ENCODE data around the gene TTC6.

The TTC6 gene

DNA sequence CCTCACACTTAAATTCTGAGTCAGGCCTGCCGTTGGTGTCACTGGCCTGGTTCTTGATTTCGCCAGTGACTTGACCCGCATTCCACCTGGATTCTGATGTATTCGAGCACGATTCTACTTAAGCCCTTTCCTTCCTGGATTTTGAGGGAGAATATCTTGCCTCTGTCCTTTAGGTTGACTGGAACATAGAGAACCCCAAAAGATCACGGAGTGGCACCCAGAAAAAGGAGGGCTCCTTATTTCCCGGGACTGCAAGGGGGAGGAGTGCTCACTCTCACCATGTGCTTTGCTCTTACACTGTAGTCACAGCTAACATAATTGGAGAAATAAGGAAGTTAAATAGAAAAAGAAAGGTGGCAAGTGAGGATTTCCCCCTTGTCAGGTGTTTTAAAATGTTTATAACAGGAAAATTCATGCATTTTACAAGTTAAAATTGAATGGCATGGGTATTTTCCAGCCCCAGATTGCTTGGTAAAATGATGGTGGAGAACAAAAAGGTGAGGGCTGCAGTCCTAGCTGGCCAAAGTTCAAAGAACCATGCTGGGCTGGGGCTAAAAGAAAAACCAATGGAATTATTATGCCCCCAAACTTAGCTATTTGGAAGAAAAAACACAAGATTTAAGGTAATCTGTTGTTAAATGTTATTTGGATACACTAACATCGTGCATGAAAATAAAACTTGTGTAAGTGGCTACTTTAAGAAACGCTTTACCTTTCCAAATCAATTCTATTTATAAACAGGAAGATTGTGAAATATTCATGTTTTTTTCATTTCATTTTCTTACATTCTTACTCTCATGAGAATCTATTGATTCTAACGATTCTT, 9.2 kb upstream of the TTC6 start:
- DNase-seq (ENCODE audit: low read depth in 1 of 2, low spot score in 1 of 2): no peak

- no peak for DNase-seq (ENCODE audit: low read depth in 1 of 2, low spot score in 1 of 2)
These were observed 8.7 kb upstream of the TTC6 start for GRCh38 chr14:37586797-37587130.

GRCh38 chr14:37587131-37587803, 8.2 kb upstream of the TTC6 start:
- DNase-seq (ENCODE audit: low read depth in 1 of 2, low spot score in 1 of 2): no peak

DNA sequence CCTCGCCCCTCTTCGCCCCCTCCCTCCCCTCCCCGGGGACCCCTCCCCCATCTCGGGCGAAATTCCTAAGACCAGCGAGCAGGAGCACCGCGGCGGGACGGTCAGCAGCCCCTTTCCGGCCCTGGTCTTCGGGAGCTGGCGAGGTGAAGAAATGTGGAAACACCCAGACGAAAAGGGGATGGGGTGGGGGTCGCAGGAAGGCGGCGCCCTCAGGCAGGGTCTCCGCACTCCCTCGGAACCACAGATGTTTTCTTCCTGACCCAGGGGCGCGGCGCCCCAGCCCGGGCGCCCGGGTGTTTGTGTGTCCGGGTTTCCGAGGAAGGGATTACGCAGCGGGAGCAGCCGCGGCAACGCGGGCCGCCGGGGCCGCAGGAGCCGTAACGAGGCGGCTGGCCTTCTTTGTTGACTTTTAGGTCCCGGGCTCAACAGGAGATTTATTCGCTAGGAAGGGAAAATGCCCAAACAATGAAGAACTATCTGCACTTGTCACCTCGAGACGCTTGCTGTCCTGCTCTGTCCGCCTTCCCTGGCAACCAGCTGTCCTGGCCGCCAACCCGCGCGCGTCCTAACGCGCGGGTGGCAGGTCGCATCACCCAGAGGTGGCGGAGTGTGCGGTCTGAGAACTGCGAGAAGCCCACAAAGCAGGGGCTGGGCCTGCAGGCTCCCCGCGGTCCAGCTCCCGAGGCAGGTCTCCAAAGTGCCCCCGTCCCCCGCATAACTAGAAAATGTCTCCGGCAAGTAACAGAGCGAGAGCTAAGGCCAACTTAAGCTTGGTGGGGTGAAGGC, 7.4 kb upstream of the TTC6 start:
- DNase-seq (ENCODE audit: low read depth in 1 of 2, low spot score in 1 of 2): no peak

- no peak for DNase-seq (ENCODE audit: low read depth in 1 of 2, low spot score in 1 of 2)
These were observed 6.8 kb upstream of the TTC6 start for GRCh38 chr14:37588667-37588955.

- DNase-seq (ENCODE audit: low read depth in 1 of 2, low spot score in 1 of 2): no peak
These were observed 6.3 kb upstream of the TTC6 start for GRCh38 chr14:37588956-37589714.

GRCh38 chr14:37589715-37590427, 5.6 kb upstream of the TTC6 start:
- no peak for DNase-seq (ENCODE audit: low read depth in 1 of 2, low spot score in 1 of 2)

DNA sequence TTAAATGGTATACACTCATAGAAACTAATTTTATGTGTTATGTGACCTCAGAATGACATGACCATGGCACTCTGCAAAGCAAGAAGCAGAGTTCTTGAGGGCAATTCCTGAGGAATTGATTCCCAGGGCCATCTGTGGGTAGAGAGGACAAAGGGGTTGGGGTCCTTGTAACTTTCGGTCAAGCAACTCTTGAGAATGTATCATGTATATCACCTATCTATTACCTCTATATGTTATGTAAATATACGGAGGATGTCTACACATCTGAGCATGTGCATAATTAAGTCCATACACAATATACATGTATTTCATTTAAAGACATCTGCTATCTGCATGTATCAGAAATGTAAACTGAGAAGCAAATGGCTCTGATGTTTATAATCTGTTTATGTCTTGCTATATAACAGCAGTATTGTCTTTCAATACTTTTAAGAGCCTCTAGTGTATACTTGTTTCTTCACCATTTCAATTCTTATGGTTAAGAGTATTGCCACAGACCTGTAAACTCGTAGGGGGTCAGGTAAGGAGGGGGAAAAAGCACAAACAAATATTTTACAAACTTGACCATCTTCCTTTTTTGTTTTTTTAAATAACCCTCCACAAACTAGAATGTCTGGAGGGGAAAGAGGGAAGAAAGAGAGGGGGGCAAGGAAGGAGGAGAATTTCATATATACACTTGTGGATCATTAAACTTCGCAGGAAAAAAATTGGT, 4.8 kb upstream of the TTC6 start:
- DNase-seq (ENCODE audit: low read depth in 1 of 2, low spot score in 1 of 2): no peak

- DNase-seq (ENCODE audit: low read depth in 1 of 2, low spot score in 1 of 2): no peak
These were observed 4.0 kb upstream of the TTC6 start for GRCh38 chr14:37591311-37591940.

DNA sequence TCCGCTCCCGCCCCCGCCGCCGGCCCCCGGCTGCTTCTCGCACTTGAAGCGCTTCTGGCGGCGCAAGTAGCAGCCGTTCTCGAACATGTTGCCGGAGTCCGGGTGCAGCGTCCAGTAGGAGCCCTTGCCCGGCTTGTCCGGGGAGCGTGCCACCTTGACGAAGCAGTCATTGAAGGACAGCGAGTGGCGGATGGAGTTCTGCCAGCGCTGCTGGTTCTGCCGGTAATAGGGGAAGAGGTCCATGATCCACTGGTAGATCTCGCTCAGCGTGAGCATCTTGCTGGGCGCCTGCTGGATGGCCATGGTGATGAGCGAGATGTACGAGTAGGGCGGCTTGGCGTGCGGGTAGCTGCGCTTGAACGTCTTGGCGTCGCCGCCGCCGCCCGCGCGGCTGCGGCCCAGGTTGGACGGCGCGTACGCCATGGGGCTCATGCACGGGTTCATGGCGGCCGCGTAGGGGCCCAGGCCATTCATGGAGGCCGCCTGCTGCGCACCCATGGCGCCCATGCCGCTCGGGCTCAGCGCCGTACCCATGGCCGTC, 3.4 kb upstream of the TTC6 start:
- no peak for DNase-seq (ENCODE audit: low read depth in 1 of 2, low spot score in 1 of 2)

DNA sequence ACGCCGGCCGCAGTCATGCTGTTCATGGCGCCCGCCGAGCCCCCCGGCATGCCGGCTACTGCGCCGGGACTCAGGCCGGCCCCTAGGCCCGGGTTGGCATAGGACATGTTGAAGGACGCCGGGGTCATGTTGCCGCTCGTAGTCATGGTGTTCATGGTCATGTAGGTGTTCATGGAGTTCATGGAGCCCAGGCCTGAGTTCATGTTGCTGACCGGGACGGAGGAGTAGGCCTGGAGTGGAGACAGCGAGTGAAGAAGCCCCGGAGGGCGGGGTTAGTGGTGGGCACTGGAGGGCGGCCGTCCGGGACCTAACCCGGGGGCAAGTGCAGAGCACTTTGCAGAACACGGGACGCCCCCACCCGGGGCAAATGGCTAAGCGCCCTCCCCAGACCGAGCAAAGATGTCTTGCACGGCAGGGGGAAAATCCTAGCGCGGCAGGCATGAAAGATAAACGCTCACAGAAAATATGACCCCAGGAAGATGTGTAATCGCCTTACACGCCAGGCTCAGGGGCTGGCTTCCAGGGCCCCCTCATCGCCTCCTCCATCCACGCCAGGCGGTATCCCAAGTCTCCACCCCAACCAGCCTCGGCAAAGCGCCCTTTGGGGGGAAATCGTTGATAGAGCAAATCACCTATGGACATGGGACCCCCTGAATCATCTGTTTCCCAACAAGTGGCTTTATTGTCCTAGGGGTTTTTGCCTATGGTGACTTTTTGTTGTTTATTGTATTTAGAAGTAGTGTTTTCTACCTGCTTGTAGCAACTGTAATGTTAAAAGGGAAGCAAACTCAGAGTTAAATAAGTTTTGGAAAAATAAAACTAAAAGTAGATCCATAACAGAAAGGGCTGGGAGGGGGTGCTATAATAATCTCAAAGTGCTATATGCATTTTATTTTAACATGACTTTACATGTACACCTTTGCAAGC, 2.7 kb upstream of the TTC6 start:
- no peak for DNase-seq (ENCODE audit: low read depth in 1 of 2, low spot score in 1 of 2)

DNA sequence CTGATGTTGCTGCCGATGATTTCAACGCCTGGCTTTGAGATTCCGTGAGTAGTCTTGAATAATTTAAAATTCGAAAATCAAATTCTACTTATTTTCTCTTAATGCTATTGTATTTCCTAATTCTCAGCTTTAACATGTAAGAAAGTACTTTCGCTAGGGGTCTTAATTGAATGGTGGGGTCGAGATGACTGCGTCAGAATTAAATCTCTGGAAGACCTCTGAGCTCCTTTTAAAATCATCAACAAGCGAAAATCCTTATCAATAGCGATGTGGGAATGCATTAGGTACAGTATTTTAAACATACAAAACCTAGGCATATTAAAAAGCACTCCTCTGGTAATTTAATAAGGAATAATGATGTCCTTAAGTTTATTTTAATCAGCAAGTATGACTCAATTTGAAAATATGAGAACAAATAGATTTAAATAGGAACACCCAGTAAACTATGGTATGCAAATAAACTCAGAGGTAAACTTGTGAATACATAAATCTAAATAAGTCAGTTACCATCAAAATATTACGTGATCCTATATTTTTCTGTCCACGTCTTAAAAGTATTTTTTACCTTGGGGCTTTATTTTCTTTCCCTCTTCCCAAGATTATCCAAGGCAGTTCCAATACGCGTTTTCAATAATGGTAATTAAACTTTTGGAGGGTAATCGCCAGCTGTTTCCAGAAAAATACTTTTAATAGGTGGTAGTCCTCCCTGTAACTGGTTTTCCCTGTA, 1.8 kb upstream of the TTC6 start:
- no peak for DNase-seq (ENCODE audit: low read depth in 1 of 2, low spot score in 1 of 2)

- DNase-seq (ENCODE audit: low read depth in 1 of 2, low spot score in 1 of 2): no peak
These were observed 1.0 kb upstream of the TTC6 start for GRCh38 chr14:37594238-37594970.

DNA sequence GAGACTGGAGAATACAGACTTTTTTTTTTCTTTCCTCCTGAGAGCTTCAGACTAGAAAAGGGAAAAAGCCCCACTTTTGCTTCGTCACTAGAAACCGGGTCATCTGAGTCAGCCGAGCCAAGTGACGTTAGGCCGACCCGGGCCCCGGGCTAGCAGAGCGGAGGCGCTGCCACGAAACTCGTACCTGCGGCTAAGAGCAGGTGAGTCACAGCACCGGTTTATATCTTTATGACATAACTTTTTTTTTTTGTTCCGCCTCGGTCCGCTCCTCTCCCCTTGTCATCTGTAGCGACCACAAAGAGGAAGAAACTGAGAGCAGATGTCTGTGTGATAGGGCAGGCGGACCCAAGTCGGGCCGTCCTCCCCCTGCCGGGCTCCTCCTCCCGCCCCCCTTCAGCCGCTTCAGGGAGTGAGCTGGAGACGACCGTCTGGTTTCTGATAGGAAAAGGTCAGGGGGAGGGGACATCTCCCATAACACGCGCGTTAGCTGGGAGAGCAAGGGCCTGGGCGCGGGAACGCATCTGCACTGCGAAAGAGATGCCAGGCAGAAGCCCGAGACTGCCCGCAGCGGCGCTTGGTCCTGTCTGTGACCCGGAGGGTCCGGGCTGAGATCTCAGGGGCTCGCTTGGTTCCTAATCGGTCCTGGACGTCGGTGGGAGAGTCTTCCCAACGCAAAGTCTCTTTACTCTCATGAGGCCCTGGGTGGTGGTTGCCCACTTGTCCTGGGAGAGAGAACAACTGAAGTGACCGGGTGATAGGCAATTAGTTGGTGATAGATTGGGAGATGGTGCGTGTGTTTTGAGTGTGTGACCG, 586 bp downstream of the TTC6 start:
- DNase-seq (ENCODE audit: low read depth in 1 of 2, low spot score in 1 of 2): peak in 1 of 2 donors; percentile 35

DNA sequence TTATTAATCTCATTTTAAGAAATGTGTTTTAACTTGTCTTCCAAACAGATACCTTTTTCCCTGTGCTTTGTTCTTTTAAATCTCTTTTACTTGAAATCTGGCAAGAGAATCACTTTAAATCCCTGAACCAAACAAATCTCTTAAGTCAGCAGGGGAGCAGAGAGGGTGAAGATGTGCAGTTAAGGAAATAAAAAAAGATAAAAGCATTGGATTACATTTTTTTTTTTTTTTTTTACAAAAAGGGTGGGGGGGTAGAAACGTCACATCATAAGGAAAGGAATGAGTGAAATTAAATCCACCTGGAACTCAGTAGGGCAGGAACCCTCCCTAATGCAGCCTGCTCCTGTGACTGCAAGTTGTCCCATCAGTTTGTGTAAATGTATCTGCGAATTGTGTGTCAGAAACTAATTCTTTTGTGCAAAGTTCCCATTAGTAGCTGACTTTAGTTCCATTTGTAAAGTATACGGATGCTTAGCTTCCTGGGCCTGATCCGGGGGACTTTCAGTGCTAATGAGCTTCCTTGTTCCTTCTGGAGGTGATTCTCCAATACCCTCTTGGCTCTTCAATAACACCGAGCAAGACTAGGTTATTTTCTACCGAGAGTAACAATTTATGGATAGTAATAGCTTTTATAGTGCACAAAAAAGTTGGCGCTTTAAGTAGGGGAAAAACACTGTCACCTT, 1.5 kb downstream of the TTC6 start:
- DNase-seq (ENCODE audit: low read depth in 1 of 2, low spot score in 1 of 2): no peak

DNA sequence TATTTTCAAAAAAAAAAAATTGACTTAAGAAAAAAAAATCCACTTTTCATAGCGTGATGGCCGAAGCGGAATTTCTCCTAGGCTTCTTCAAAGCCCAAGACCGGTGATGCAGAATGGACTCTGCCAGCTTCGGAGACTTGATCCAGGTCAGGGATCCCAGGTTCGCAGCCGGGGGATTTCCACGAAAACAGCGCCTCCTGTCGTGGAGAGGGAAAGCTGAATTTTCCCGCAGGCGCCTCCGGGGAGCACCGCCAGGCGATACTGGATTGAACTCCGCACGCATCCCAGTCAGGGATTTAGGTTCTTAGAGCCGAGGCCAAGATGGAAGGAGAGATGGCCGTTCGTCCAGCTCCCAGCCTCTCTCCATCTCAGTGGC, 2.1 kb downstream of the TTC6 start:
- DNase-seq (ENCODE audit: low read depth in 1 of 2, low spot score in 1 of 2): no peak

Measured in activated T-helper 1 cell treated with anti-CD3 and anti-CD28 coated beads, Interleukin-2, amount 50 U/mL, for 16 hours (primary cell).